HepG2 (cell line): ENCODE data around the gene RARS1. TPM values are rescaled to one million over a fixed set of nuclear protein-coding genes. Genes with fewer than 3 reads are reported as not detected.

ENCODE experiments used
- ATAC-seq: fragments of 200-7000 bp; cut with Tn5 transposase; 3 replicates; pipeline ENCODE4 v1.9.1; 2020; ENCODE audit warnings: mild to moderate bottlenecking, moderate library complexity
- BruUV-seq: library from RNA; stranded (reverse); fragments of 400-500 nt; replicated peaks from 2 replicates; lab custom pipeline; 2021; lab: Mats Ljungman, UMichigan
- CTCF ChIA-PET: fragments of 300-600 bp; formaldehyde crosslinking; extraction: SDS; loops from one replicate; lab custom pipeline; 2021; ENCODE audit warnings: low total read pairs, inconsistent platforms, low intra/inter-chr PET ratio; lab: Yijun Ruan, JAX
- POLR2A ChIA-PET: fragments of 350-600 bp; sonication (Branson Sonifier 250); formaldehyde crosslinking; loops from one replicate; lab custom pipeline; 2020; ENCODE audit warnings: antibody characterized with exemption, inconsistent platforms; lab: Yijun Ruan, JAX
- DNase-seq: peaks from one replicate; pipeline ENCODE4 v3.0.0-alpha.2; 2015; ENCODE audit warnings: low spot score
- FAIRE-seq: peaks from 3 replicates; lab custom pipeline; 2011; peaks lifted over from hg19 to GRCh38; lab: Jason Lieb, UNC
- H2AFZ ChIP-seq: one replicate; pipeline ENCODE4 v1.6.1; 2011; ENCODE audit warnings: low read length, inconsistent platforms
- H3K27ac ChIP-seq: fragments of 300-600 bp; 3 replicates; pipeline ENCODE4 v1.8.0; 2011; ENCODE audit warnings: mixed run types, mild to moderate bottlenecking, mixed read lengths, low read length, inconsistent platforms; ENCODE audit not compliant: insufficient read depth; ENCODE audit errors: extremely low read length
- H3K27me3 ChIP-seq, 2 experiments: fragments of 200-600 bp in 1 of 2; 2 replicates in 1 of 2; 3 replicates in 1 of 2; pipeline versions ENCODE4 v1.6.0 to v1.8.0; 2011; ENCODE audit warnings: low read length in 2 of 2, mild to moderate bottlenecking in 2 of 2, moderate library complexity in 2 of 2, inconsistent platforms in 1 of 2; ENCODE audit not compliant: insufficient read depth in 2 of 2, control insufficient read depth in 1 of 2
- H3K36me3 ChIP-seq, 2 experiments: fragments of 200-600 bp in 1 of 2; replicated peaks in 1 of 2; 2 replicates in 1 of 2; 3 replicates in 1 of 2; pipeline versions ENCODE4 v1.5.1 to v1.8.0; 2011; ENCODE audit warnings: low read length in 2 of 2, inconsistent platforms in 1 of 2; ENCODE audit not compliant: insufficient read depth in 2 of 2, control insufficient read depth in 1 of 2
- H3K4me1 ChIP-seq: 2 replicates; pipeline ENCODE4 v1.5.1; 2012; ENCODE audit warnings: low read length, inconsistent platforms; ENCODE audit not compliant: insufficient read depth
- H3K4me2 ChIP-seq: 2 replicates; pipeline ENCODE4 v1.6.0; 2011; ENCODE audit warnings: low read depth, low read length, inconsistent platforms
- H3K4me3 ChIP-seq, 3 experiments: fragments of 200-600 bp in 1 of 3; sonication (generic), shearing (Covaris generic) in 1 of 3; replicated peaks in 1 of 3; 2 replicates each; pipeline ENCODE4 v1.5.1; 2011 to 2016; ENCODE audit warnings: low read length in 3 of 3, inconsistent platforms in 2 of 3, low read depth in 2 of 3, mild to moderate bottlenecking in 2 of 3, control low read depth in 1 of 3, mixed read lengths in 1 of 3; ENCODE audit not compliant: insufficient read depth in 1 of 3
- H3K79me2 ChIP-seq: one replicate; pipeline ENCODE4 v1.6.1; 2011; ENCODE audit warnings: low read length, inconsistent platforms; ENCODE audit not compliant: insufficient read depth
- H3K9ac ChIP-seq: 2 replicates; pipeline ENCODE4 v1.6.0; 2011; ENCODE audit warnings: mild to moderate bottlenecking, low read depth, low read length, inconsistent platforms; ENCODE audit not compliant: insufficient read depth
- H3K9me3 ChIP-seq: 2 replicates; pipeline ENCODE4 v1.5.1; 2012; ENCODE audit warnings: mild to moderate bottlenecking, low read length
- H4K20me1 ChIP-seq: 2 replicates; pipeline ENCODE4 v1.6.0; 2011; ENCODE audit warnings: inconsistent platforms, mild to moderate bottlenecking, low read length, moderate library complexity; ENCODE audit not compliant: insufficient read depth
- BORCS8-MEF2B ChIP-seq: sonication (generic); formaldehyde crosslinking; IDR thresholded peaks from 2 replicates; pipeline ENCODE4 v1.8.0; 2022; ENCODE audit warnings: mild to moderate bottlenecking, missing genetic modification reagents
- CENPT ChIP-seq: sonication (generic); formaldehyde crosslinking; IDR thresholded peaks from 2 replicates; pipeline ENCODE4 v1.8.0; 2022; ENCODE audit warnings: low read depth, mild to moderate bottlenecking, moderate library complexity, missing genetic modification reagents
- DRAP1 ChIP-seq: IDR thresholded peaks from 2 replicates; pipeline ENCODE4 v1.6.1; 2016; ENCODE audit warnings: missing genetic modification reagents, missing compliant biosample characterization
- FOXJ3 ChIP-seq: sonication (generic); formaldehyde crosslinking; IDR thresholded peaks from 2 replicates; pipeline ENCODE4 v1.4.0; 2020; ENCODE audit warnings: missing genetic modification reagents, mild to moderate bottlenecking, borderline replicate concordance
- GMEB2 ChIP-seq: IDR thresholded peaks from 2 replicates; pipeline ENCODE4 v1.6.1; 2016; ENCODE audit warnings: missing biosample characterization, missing genetic modification reagents, low read depth
- PAF1 ChIP-seq: IDR thresholded peaks from 2 replicates; pipeline ENCODE4 v1.6.1; 2016; ENCODE audit warnings: missing genetic modification reagents, missing compliant biosample characterization
- PRPF4 ChIP-seq: fragments of 200-400 bp; formaldehyde crosslinking; IDR thresholded peaks from 2 replicates; pipeline ENCODE4 v1.6.1; 2016; ENCODE audit warnings: low read length, low read depth; ENCODE audit not compliant: poor library complexity, severe bottlenecking
- REL ChIP-seq: sonication (generic); formaldehyde crosslinking; conservative IDR thresholded peaks from 2 replicates; pipeline ENCODE4 v1.8.0; 2022; ENCODE audit warnings: mild to moderate bottlenecking, missing genetic modification reagents, moderate library complexity
- SNRNP70 ChIP-seq: fragments of 200-400 bp; formaldehyde crosslinking; IDR thresholded peaks from 2 replicates; pipeline ENCODE4 v1.6.1; 2017; ENCODE audit warnings: mild to moderate bottlenecking, low read depth, low read length, moderate library complexity
- TAF1 ChIP-seq: sonication (generic); formaldehyde crosslinking; IDR thresholded peaks from 2 replicates; pipeline ENCODE4 v1.4.0; 2020; ENCODE audit warnings: missing genetic modification reagents
- THAP7 ChIP-seq: sonication (generic); formaldehyde crosslinking; IDR thresholded peaks from 2 replicates; pipeline ENCODE4 v1.8.1; 2023; ENCODE audit warnings: mild to moderate bottlenecking, missing genetic modification reagents
- ZNF143 ChIP-seq: sonication (generic); formaldehyde crosslinking; IDR thresholded peaks from 2 replicates; pipeline ENCODE4 v1.4.0; 2020; ENCODE audit warnings: missing genetic modification reagents
- ZNF24 ChIP-seq: fragments of 450-650 bp; IDR thresholded peaks from 2 replicates; pipeline ENCODE4 v1.6.1; 2017; ENCODE audit warnings: antibody characterized with exemption, mild to moderate bottlenecking
- ZNF263 ChIP-seq: sonication (generic); formaldehyde crosslinking; IDR thresholded peaks from 2 replicates; pipeline ENCODE4 v1.4.0; 2020; ENCODE audit warnings: missing genetic modification reagents
- ZNF382 ChIP-seq: sonication (generic); formaldehyde crosslinking; IDR thresholded peaks from 2 replicates; pipeline ENCODE4 v1.5.0; 2020; ENCODE audit warnings: missing genetic modification reagents, mild to moderate bottlenecking, borderline replicate concordance
- ZNF547 ChIP-seq: sonication (generic); formaldehyde crosslinking; IDR thresholded peaks from 2 replicates; pipeline ENCODE4 v1.5.1; 2020; ENCODE audit warnings: mild to moderate bottlenecking, missing genetic modification reagents
- WGBS: methylation state at CpG from one replicate; pipeline ENCODE4 v1.1.6; 2017; ENCODE audit warnings: low lambda C conversion rate; 5-methylcytosine and 5-hydroxymethylcytosine counted together
- in situ Hi-C: cut with HindIII; loops from 2 replicates; pipeline ENCODE4 v1.10.0; 2017; ENCODE audit warnings: low pct_unique_long_range_greater_than_20kb; ENCODE audit not compliant: extremely low pct_ligation_motif_present
- intact Hi-C: fragments of 100-400 bp; cut with micrococcal nuclease; formaldehyde crosslinking; loops from one replicate; pipeline ENCODE4 v1.10.0; 2022; ENCODE audit not compliant: unreplicated experiment
- polyA plus RNA-seq, 8 experiments: library from polyadenylated mRNA; depleted of rRNA in 3 of 8; stranded (reverse) in 7 of 8; unstranded in 1 of 8; fragments of >200 nt; fragmentation: Illumina TruSeq in 4 of 8; extraction: Trizol in 4 of 8; gene quantifications; 2 replicates each; pipeline versions ENCODE4 v1.2.1 to v1.2.3, GENCODE V29; 2011 to 2016; ENCODE audit warnings: low read depth in 4 of 8, missing spikeins in 1 of 8, mixed read lengths in 1 of 8; ENCODE audit not compliant: insufficient read depth in 1 of 8
- total RNA-seq, 5 experiments: library from RNA; depleted of rRNA; stranded (reverse); fragments of >200 nt; fragmentation: Illumina TruSeq; extraction: Trizol; gene quantifications; 2 replicates each; pipeline ENCODE4 v1.2.3, GENCODE V29; 2016; ENCODE audit warnings: low read depth in 1 of 5

RARS1 gene
- total and polyA plus RNA-seq, 2 of the 13 experiments (the other 11 are each of a cell fraction or from before 2014, with no cell fraction given) = 54.6 to 170 TPM

GRCh38 chr5:168438349-168438748 is 47.9 kb upstream of the RARS1 start:
- FAIRE-seq = no peak
- H3K4me3 ChIP-seq = no peak overlapping the region
- DNase-seq = no peak
- H3K9ac ChIP-seq = no peak overlapping the region
- H3K9me3 ChIP-seq = no peaks in the 10 kb centered on the region
- no peaks in the 10 kb centered on the region for H4K20me1 ChIP-seq
- 92% methylated on average over 5 of the region's 5 CpGs for WGBS
- no peak overlapping the region for H3K27ac ChIP-seq
- peaks cover 11 to 40% of the 10 kb centered on the region in 2 experiments; a peak in 4 of 5 replicates for H3K36me3 ChIP-seq
- no peaks in the 10 kb centered on the region for H3K4me1 ChIP-seq
- no peaks in the 10 kb centered on the region; a peak in 1 of 5 replicates for H3K27me3 ChIP-seq
- no TSS peak for BruUV-seq
- no peak overlapping the region for H3K4me2 ChIP-seq
- ATAC-seq = no peak
- no peaks in the 10 kb centered on the region for H3K79me2 ChIP-seq
- POLR2A ChIA-PET = no interaction called here
- CTCF ChIA-PET = no interaction called here
- in situ Hi-C loops (no loop called here), intact Hi-C loops (loop anchor here (5.0 kb wide), 1 partner anchor 171 kb away; no protein-coding TSS in a partner anchor)
- TF ChIP-seq TAF1 = no peak
- TF ChIP-seq PAF1 (CRISPR knock-in tag) = no peak
- TF ChIP-seq PRPF4 = no peak
- no peak for TF ChIP-seq DRAP1 (CRISPR knock-in tag)
- TF ChIP-seq CENPT (CRISPR knock-in tag) = no peak
- no peak for TF ChIP-seq SNRNP70
- no peak for TF ChIP-seq ZNF143 (CRISPR knock-in tag)
- H2AFZ ChIP-seq = no peak overlapping the region

- intact Hi-C loops = no loop called here
- DNase-seq (no peak), FAIRE-seq (no peak), ATAC-seq (no peak)
- no peak overlapping the region for H3K9ac ChIP-seq
- POLR2A ChIA-PET = no interaction called here
- H3K4me2 ChIP-seq = no peak overlapping the region
- H3K27me3 ChIP-seq = no peaks in the 10 kb centered on the region; a peak in 1 of 5 replicates
- H3K79me2 ChIP-seq = no peaks in the 10 kb centered on the region
- H3K27ac ChIP-seq = no peak overlapping the region
- no peaks in the 10 kb centered on the region for H3K9me3 ChIP-seq
- CTCF ChIA-PET = no interaction called here
- no peaks in the 10 kb centered on the region for H3K4me1 ChIP-seq
- no TSS peak for BruUV-seq
- H4K20me1 ChIP-seq = no peaks in the 10 kb centered on the region
- H2AFZ ChIP-seq = no peak overlapping the region
- in situ Hi-C loops = no loop called here
- TF ChIP-seq REL (CRISPR knock-in tag) (no peak), ZNF547 (CRISPR knock-in tag) (no peak), GMEB2 (CRISPR knock-in tag) (no peak), ZNF263 (CRISPR knock-in tag) (no peak), THAP7 (no peak), BORCS8-MEF2B (CRISPR knock-in tag) (no peak), FOXJ3 (CRISPR knock-in tag) (no peak), ZNF24 (no peak), ZNF382 (CRISPR knock-in tag) (no peak)
- TF ChIP-seq, all 625 proteins: peak for 0
- H3K36me3 ChIP-seq = peaks cover 10 to 38% of the 10 kb centered on the region in 2 experiments; a peak in 4 of 5 replicates
- no peak overlapping the region for H3K4me3 ChIP-seq
Observed at GRCh38 chr5:168443533-168443932, 42.7 kb upstream of the RARS1 start.
